ENCODE results near the gene CCNT1.

GRCh38 chr12:48694038-48694437 is 22.5 kb downstream of the CCNT1 start:
- TF ChIP-seq CTCF (IDR thresholded peaks at IDR 0.05) (no peak), POLR2A (IDR thresholded peaks at IDR 0.05) (no peak)
